K562 (cell line): ENCODE data around the gene IGF2R. TPM values are rescaled to one million over a fixed set of nuclear protein-coding genes. Genes with fewer than 3 reads are reported as not detected.

Experiments used
- ATAC-seq: fragments of 200-7000 bp; cut with Tn5 transposase; 3 replicates; pipeline ENCODE4 v1.9.1; 2020; ENCODE audit warnings: moderate library complexity
- BruUV-seq: library from RNA; stranded (reverse); fragments of 400-500 nt; replicated peaks from 2 replicates; lab custom pipeline; 2021; lab: Mats Ljungman, UMichigan
- CTCF ChIA-PET: fragments of 300-600 bp; formaldehyde crosslinking; extraction: SDS; loops from one replicate; lab custom pipeline; 2021; ENCODE audit warnings: low intra/inter-chr PET ratio; lab: Yijun Ruan, JAX
- POLR2A ChIA-PET: fragments of 300-600, 350-650 bp; sonication (Branson Sonifier 250); formaldehyde crosslinking; extraction: SDS; loops from one replicate; lab custom pipeline; 2021; ENCODE audit warnings: antibody characterized with exemption, inconsistent platforms; lab: Yijun Ruan, JAX
- DNase-seq, 4 experiments: peaks; one replicate each; pipeline versions ENCODE4 v3.0.0 to v3.0.0-alpha.2; 2011 to 2018; ENCODE audit warnings: low spot score in 3 of 4, mixed read lengths in 3 of 4; ENCODE audit errors: extremely low read depth in 1 of 4
- FAIRE-seq: peaks from 2 replicates; lab custom pipeline; 2011; peaks lifted over from hg19 to GRCh38; lab: Jason Lieb, UNC
- H2AFZ ChIP-seq: 2 replicates; pipeline ENCODE4 v1.6.0; 2011; ENCODE audit warnings: low read depth, low read length, control low read depth, inconsistent platforms
- H3K27ac ChIP-seq: fragments of 200-600 bp; 3 replicates; pipeline ENCODE4 v1.8.0; 2011; ENCODE audit warnings: low read depth, mild to moderate bottlenecking, control low read depth, inconsistent platforms, low read length, moderate library complexity, mixed read lengths; ENCODE audit errors: extremely low read depth
- H3K27me3 ChIP-seq, 2 experiments: fragments of 300-600 bp in 1 of 2; 2 replicates in 1 of 2; 3 replicates in 1 of 2; pipeline versions ENCODE4 v1.6.0 to v1.8.0; 2011; ENCODE audit warnings: inconsistent platforms in 2 of 2, low read length in 2 of 2, mild to moderate bottlenecking in 1 of 2, mixed read lengths in 1 of 2, moderate library complexity in 1 of 2; ENCODE audit not compliant: control insufficient read depth in 2 of 2, insufficient read depth in 2 of 2
- H3K36me3 ChIP-seq: fragments of 300-600 bp; 3 replicates; pipeline ENCODE4 v1.8.0; 2011; ENCODE audit warnings: mild to moderate bottlenecking, low read length, inconsistent platforms; ENCODE audit not compliant: control insufficient read depth, insufficient read depth
- H3K4me1 ChIP-seq, 2 experiments: fragments of 200-600 bp in 1 of 2; replicated peaks in 1 of 2; 2 replicates in 1 of 2; 3 replicates in 1 of 2; pipeline versions ENCODE4 v1.5.1 to v1.8.0; 2011; ENCODE audit warnings: inconsistent platforms in 2 of 2, low read length in 2 of 2, mild to moderate bottlenecking in 1 of 2, mixed read lengths in 1 of 2, moderate library complexity in 1 of 2; ENCODE audit not compliant: control insufficient read depth in 2 of 2, insufficient read depth in 2 of 2
- H3K4me2 ChIP-seq: 2 replicates; pipeline ENCODE4 v1.6.1; 2011; ENCODE audit warnings: low read length, control low read depth, inconsistent platforms, mixed read lengths; ENCODE audit not compliant: insufficient read depth
- H3K4me3 ChIP-seq: fragments of 200-600 bp; sonication (generic), shearing (Covaris generic); 2 replicates; pipeline ENCODE4 v1.5.1; 2016; ENCODE audit warnings: control low read depth, inconsistent platforms
- H3K79me2 ChIP-seq: fragments of 200-600 bp; 3 replicates; pipeline ENCODE4 v1.8.0; 2011; ENCODE audit warnings: low read length, inconsistent platforms; ENCODE audit not compliant: control insufficient read depth, insufficient read depth
- H3K9ac ChIP-seq, 2 experiments: 2 replicates each; pipeline versions ENCODE4 v1.6.0 to v1.6.1; 2011; ENCODE audit warnings: low read depth in 2 of 2, low read length in 2 of 2, control low read depth in 1 of 2, inconsistent platforms in 1 of 2, mild to moderate bottlenecking in 1 of 2, mixed read lengths in 1 of 2; ENCODE audit not compliant: insufficient read depth in 1 of 2
- H3K9me1 ChIP-seq: one replicate; pipeline ENCODE4 v1.6.0; 2011; ENCODE audit warnings: inconsistent platforms, mild to moderate bottlenecking, low read length, moderate library complexity; ENCODE audit not compliant: control insufficient read depth, insufficient read depth
- H3K9me3 ChIP-seq: replicated peaks from 2 replicates; pipeline ENCODE4 v1.5.1; 2011; ENCODE audit warnings: low read depth, low read length, inconsistent platforms; ENCODE audit not compliant: control insufficient read depth, insufficient read depth
- H4K20me1 ChIP-seq: replicated peaks from 2 replicates; pipeline ENCODE4 v1.6.1; 2011; ENCODE audit warnings: low read length, inconsistent platforms, mixed read lengths; ENCODE audit not compliant: control insufficient read depth, insufficient read depth
- BDP1 ChIP-seq: IDR thresholded peaks from 3 replicates; pipeline ENCODE4 v1.6.1; 2011; ENCODE audit not compliant: insufficient read length, insufficient read depth
- HOXB6 ChIP-seq: fragments of 250-450 bp; sonication (Bioruptor Pico); IDR thresholded peaks from 2 replicates; pipeline ENCODE4 v1.5.1; 2022; ENCODE audit warnings: mild to moderate bottlenecking, borderline replicate concordance
- ILF3 ChIP-seq: fragments of 450-650 bp; IDR thresholded peaks from 2 replicates; pipeline ENCODE4 v1.6.1; 2018; ENCODE audit warnings: antibody characterized with exemption, mild to moderate bottlenecking, moderate library complexity, borderline replicate concordance
- L3MBTL2 ChIP-seq: fragments of 450-650 bp; IDR thresholded peaks from 2 replicates; pipeline ENCODE4 v1.6.1; 2016; ENCODE audit warnings: mild to moderate bottlenecking, moderate library complexity
- NFRKB ChIP-seq: fragments of 450-650 bp; IDR thresholded peaks from 2 replicates; pipeline ENCODE4 v1.6.1; 2016; ENCODE audit warnings: low read depth
- PRMT5 ChIP-seq: sonication (generic); formaldehyde crosslinking; IDR thresholded peaks from 2 replicates; pipeline ENCODE4 v1.5.0; 2020; ENCODE audit warnings: missing genetic modification reagents
- PRPF4 ChIP-seq: fragments of 200-400 bp; formaldehyde crosslinking; IDR thresholded peaks from one replicate; pipeline ENCODE4 v1.6.1; 2017; ENCODE audit warnings: low read length, low read depth, mild to moderate bottlenecking; ENCODE audit not compliant: insufficient read depth, poor library complexity, severe bottlenecking
- RUNX1 ChIP-seq: sonication (generic); IDR thresholded peaks from 2 replicates; pipeline ENCODE4 v1.6.1; 2016; ENCODE audit warnings: antibody characterized with exemption, low read depth
- SAP30 ChIP-seq: fragments of 200-600 bp; sonication (generic); IDR thresholded peaks from 2 replicates; pipeline ENCODE4 v1.6.1; 2012; ENCODE audit warnings: borderline replicate concordance, low read depth, mild to moderate bottlenecking, moderate library complexity, low read length, control low read depth, inconsistent platforms; ENCODE audit not compliant: insufficient read depth, poor library complexity, severe bottlenecking
- TAF1 ChIP-seq: IDR thresholded peaks from 2 replicates; pipeline ENCODE4 v1.6.1; 2011; ENCODE audit warnings: mild to moderate bottlenecking, low read length, moderate library complexity; ENCODE audit not compliant: insufficient read depth, control insufficient read depth, severe bottlenecking; ENCODE audit errors: extremely low read depth
- XRCC5 ChIP-seq: fragments of 200-400 bp; formaldehyde crosslinking; IDR thresholded peaks from 2 replicates; pipeline ENCODE4 v1.6.1; 2017; ENCODE audit warnings: low read depth, mild to moderate bottlenecking, low read length
- ZBTB1 ChIP-seq: sonication (generic); formaldehyde crosslinking; IDR thresholded peaks from 2 replicates; pipeline ENCODE4 v1.8.1; 2023; ENCODE audit warnings: missing genetic modification reagents, low read depth, mild to moderate bottlenecking, borderline replicate concordance
- ZNF57 ChIP-seq: fragments of 450-650 bp; formaldehyde crosslinking; IDR thresholded peaks from 2 replicates; pipeline ENCODE4 v1.4.0; 2020; ENCODE audit warnings: mild to moderate bottlenecking, moderate library complexity
- ZNF696 ChIP-seq: fragments of 250-450 bp; sonication (Bioruptor Pico); conservative IDR thresholded peaks from 2 replicates; pipeline ENCODE4 v1.4.0; 2020; ENCODE audit warnings: mild to moderate bottlenecking, moderate library complexity
- WGBS: fragments of 100-300 bp; shearing (Covaris generic); methylation state at CpG from one replicate; pipeline ENCODE4 v1.1.6; 2016; ENCODE audit warnings: low coverage, mixed read lengths; ENCODE audit not compliant: insufficient coverage; ENCODE audit errors: missing lambda C conversion rate; 5-methylcytosine and 5-hydroxymethylcytosine counted together
- in situ Hi-C: fragments of 300-500 bp; cut with MboI; formaldehyde crosslinking; loops from 4 replicates; pipeline ENCODE4 v1.15.0; 2018; ENCODE audit warnings: inconsistent platforms, mixed read lengths
- intact Hi-C: fragments of 100-400 bp; cut with micrococcal nuclease; formaldehyde crosslinking; loops from 2 replicates; pipeline ENCODE4 v1.14.2; 2022
- polyA plus RNA-seq, 8 experiments: library from polyadenylated mRNA; depleted of rRNA in 4 of 8; stranded (reverse) in 5 of 8; unstranded in 3 of 8; fragments of >200 nt; fragmentation: Nextera tagmentation in 2 of 8; fragmentation: Illumina TruSeq in 1 of 8; extraction: Ambion mirVana in 2 of 8; extraction: Trizol in 1 of 8; gene quantifications; 2 replicates each; pipeline versions ENCODE4 v1.2.1 to v1.2.3, GENCODE V29; 2011 to 2014; ENCODE audit warnings: inconsistent platforms in 1 of 8, missing spikeins in 1 of 8
- total RNA-seq, 7 experiments: library from RNA; depleted of rRNA in 6 of 7; stranded (reverse); fragments of >200 nt in 6 of 7; fragmentation: Illumina TruSeq in 2 of 7; extraction: Trizol in 2 of 7; gene quantifications; 2 replicates each; pipeline versions ENCODE4 v1.2.1 to v1.2.3, GENCODE V29; 2011 to 2021; ENCODE audit warnings: low replicate concordance in 1 of 7
- TF ChIP-seq, protein P1 (sequence below): sonication (generic); formaldehyde crosslinking; IDR thresholded peaks from 2 replicates; pipeline ENCODE4 v1.9.0; 2022; ENCODE audit warnings: mild to moderate bottlenecking, missing genetic modification reagents
- TF ChIP-seq, protein P2 (sequence below): fragments of 450-650 bp; IDR thresholded peaks from 2 replicates; pipeline ENCODE4 v1.6.1; 2018; ENCODE audit not compliant: partially characterized antibody

The IGF2R gene
- total and polyA plus RNA-seq, 9 of the 15 experiments (the other 6 are each of a cell fraction or from before 2014, with no cell fraction given) = 3.5 to 92.3 (median 34.5) TPM

DNA sequence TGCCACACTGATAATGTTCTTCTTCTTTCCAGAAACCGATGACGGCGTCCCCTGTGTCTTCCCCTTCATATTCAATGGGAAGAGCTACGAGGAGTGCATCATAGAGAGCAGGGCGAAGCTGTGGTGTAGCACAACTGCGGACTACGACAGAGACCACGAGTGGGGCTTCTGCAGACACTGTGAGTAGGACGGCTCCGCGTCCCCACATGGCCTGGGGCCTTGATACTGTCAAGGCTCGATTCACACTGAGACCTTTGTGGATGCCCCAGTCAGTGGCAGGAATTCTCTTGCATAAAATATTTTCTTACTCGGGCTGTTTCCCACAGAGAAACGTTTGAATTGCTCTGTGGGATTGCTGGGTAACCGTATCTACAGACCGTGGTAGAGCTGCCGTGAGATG is 111.2 kb downstream of the IGF2R start:
- FAIRE-seq = no peak
- H3K9me3 ChIP-seq = no peaks in the 10 kb centered on the region
- no peak overlapping the region for H3K4me3 ChIP-seq
- intact Hi-C loops = no loop called here
- TF ChIP-seq, protein P1, sequence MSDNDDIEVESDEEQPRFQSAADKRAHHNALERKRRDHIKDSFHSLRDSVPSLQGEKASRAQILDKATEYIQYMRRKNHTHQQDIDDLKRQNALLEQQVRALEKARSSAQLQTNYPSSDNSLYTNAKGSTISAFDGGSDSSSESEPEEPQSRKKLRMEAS (CRISPR knock-in tag) = no peak
- TF ChIP-seq ZNF696 (CRISPR knock-in tag) = no peak
- TF ChIP-seq PRPF4 = no peak
- no peak for TF ChIP-seq ILF3
- TF ChIP-seq RUNX1 = no peak
- no peak for TF ChIP-seq HOXB6 (CRISPR knock-in tag)
- no peak for TF ChIP-seq SAP30
- TF ChIP-seq BDP1 = no peak
- no peak for TF ChIP-seq TAF1
- TF ChIP-seq, protein P2, sequence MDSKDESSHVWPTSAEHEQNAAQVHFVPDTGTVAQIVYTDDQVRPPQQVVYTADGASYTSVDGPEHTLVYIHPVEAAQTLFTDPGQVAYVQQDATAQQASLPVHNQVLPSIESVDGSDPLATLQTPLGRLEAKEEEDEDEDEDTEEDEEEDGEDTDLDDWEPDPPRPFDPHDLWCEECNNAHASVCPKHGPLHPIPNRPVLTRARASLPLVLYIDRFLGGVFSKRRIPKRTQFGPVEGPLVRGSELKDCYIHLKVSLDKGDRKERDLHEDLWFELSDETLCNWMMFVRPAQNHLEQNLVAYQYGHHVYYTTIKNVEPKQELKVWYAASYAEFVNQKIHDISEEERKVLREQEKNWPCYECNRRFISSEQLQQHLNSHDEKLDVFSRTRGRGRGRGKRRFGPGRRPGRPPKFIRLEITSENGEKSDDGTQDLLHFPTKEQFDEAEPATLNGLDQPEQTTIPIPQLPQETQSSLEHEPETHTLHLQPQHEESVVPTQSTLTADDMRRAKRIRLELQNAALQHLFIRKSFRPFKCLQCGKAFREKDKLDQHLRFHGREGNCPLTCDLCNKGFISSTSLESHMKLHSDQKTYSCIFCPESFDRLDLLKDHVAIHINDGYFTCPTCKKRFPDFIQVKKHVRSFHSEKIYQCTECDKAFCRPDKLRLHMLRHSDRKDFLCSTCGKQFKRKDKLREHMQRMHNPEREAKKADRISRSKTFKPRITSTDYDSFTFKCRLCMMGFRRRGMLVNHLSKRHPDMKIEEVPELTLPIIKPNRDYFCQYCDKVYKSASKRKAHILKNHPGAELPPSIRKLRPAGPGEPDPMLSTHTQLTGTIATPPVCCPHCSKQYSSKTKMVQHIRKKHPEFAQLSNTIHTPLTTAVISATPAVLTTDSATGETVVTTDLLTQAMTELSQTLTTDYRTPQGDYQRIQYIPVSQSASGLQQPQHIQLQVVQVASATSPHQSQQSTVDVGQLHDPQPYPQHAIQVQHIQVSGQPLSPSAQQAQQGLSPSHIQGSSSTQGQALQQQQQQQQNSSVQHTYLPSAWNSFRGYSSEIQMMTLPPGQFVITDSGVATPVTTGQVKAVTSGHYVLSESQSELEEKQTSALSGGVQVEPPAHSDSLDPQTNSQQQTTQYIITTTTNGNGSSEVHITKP = no peak
- no peak for TF ChIP-seq ZNF57 (CRISPR knock-in tag)
- no peak for TF ChIP-seq L3MBTL2
- TF ChIP-seq NFRKB = no peak
- no peak for TF ChIP-seq ZBTB1
- TF ChIP-seq PRMT5 (CRISPR knock-in tag) = no peak
- no peak for TF ChIP-seq XRCC5
- no peak overlapping the region for H3K4me2 ChIP-seq
- no peak for DNase-seq
- no peaks in the 10 kb centered on the region for H3K79me2 ChIP-seq
- CTCF ChIA-PET = no interaction called here
- H4K20me1 ChIP-seq = peaks cover 4% of the 10 kb centered on the region; the same call in 1 of the 2 replicates
- in situ Hi-C loops = no loop called here
- no TSS peak for BruUV-seq
- H3K4me1 ChIP-seq = no peaks in the 10 kb centered on the region
- no peak overlapping the region for H3K9ac ChIP-seq
- no peak overlapping the region for H3K27ac ChIP-seq
- no peaks in the 10 kb centered on the region for H3K9me1 ChIP-seq
- H3K27me3 ChIP-seq = no peaks in the 10 kb centered on the region
- ATAC-seq = no peak
- no peak overlapping the region for H2AFZ ChIP-seq
- peaks cover 94% of the 10 kb centered on the region for H3K36me3 ChIP-seq
- 96% methylated on average over 17 of the region's 17 CpGs for WGBS
- POLR2A ChIA-PET = interaction anchor here (1.2 kb wide), 1 partner anchor 8 kb away, joined by 4 read pairs; no protein-coding TSS in a partner anchor
